HG03460 (cell line): ENCODE measurements around the gene AMZ1.
A peak's percentile ranks its signal among the peaks of the same experiment; 100 is the strongest.

ENCODE experiments used
- ATAC-seq: cut with Tn5 transposase; IDR thresholded peaks from one replicate; pipeline ENCODE4 v1.9.1; 2021; ENCODE audit not compliant: unreplicated experiment

AMZ1 gene, protein sequence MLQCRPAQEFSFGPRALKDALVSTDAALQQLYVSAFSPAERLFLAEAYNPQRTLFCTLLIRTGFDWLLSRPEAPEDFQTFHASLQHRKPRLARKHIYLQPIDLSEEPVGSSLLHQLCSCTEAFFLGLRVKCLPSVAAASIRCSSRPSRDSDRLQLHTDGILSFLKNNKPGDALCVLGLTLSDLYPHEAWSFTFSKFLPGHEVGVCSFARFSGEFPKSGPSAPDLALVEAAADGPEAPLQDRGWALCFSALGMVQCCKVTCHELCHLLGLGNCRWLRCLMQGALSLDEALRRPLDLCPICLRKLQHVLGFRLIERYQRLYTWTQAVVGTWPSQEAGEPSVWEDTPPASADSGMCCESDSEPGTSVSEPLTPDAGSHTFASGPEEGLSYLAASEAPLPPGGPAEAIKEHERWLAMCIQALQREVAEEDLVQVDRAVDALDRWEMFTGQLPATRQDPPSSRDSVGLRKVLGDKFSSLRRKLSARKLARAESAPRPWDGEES

GRCh38 chr7:2687881-2688318 lies at the start of gene AMZ1:
Gene AMZ1 (plus strand): TSS chr7:2688202. CDS start chr7:2700452, 12,250 bp downstream.
- ATAC-seq, result no peak

- no peak for ATAC-seq
Observed at GRCh38 chr7:2638224-2638991, 49.6 kb upstream of the AMZ1 start.

DNA sequence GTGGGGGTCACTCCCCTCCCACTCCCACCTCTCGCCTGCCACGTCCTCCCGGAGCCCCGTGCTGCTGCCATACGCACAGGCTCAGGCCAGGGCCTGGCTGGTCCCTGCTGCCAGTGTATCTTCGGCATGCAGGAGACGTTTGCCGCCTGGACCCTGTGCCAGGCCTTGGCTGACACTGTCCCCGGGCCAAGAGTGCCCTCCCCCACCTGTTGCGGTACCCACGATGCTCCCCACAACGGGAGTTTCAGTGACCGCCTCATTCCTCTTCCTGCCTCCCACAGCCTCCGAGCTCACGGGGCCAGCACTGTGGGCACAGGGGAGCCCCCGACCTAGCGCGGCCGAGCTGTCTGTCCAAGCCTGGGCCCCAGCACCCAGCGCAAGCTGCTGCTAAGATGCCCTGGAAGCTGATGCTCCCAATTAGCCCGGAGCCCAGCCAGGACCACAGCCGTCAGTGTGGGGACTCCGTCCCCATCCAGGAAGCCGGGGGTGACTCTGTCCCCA lies 48.8 kb upstream of the AMZ1 start:
- no peak for ATAC-seq

DNA sequence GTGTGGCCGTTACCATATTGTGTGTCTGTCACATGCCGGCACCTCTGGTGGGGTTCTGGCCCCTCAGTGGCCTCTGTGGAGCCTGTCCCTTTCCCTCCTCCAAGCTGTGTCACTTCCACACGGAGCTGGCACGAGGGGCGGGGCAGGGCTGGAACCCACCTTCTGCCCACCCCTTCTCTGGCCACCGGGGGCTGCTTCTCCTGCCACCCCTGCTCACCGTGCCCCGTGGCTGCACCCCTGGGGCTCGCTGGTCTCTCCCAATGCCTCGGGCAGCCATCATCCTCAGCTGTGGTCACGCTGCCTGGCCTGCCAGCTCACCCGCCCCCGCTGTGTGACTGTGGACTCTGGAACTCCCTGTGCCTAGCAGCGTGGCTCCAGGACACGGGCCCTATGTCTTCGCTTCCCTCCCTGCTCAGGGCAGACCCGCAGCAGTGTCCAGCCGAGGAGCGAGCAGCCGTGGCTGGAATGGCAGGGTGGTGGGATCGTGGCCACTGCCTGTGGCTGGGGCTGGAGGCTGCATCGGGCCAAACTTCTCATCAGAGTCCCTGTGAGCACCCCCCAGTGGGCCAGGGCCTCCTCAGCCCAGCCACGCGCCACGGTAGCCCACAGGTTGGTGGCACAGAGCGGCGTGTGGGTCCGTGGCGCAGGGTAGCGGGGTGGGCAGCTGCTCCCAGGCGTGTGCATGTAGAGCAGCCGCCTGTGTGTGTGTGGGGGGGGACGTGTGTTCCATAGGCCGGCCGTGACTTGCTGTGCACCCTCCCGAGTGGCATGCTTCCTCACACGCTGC lies 48.1 kb upstream of the AMZ1 start:
- no peak for ATAC-seq

GRCh38 chr7:2640482-2640830 lies 47.5 kb upstream of the AMZ1 start:
- ATAC-seq, result no peak

DNA sequence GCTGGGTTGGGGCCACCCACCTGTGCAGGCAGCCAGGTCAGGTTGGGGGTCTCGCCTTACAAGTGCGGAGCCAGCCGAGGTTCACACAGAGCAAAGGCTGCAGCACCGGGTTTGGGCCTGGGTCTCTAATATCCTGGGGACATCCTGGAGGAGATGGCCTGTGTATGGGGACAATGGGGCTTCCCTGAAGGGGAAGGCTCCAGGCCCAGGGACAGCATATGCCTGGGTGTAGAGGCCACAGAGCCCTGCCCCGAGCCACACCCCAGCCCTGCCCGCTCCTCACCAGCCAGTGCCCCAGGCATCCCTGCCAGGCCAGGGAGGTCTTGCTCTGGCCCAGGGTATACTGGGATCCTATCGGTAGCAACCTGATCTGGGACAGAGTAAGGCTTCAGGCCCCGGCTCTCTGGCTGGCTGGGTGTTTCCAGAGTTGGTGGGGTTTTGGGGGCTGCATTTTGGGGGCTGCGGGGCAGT lies 47.1 kb upstream of the AMZ1 start:
- no peak for ATAC-seq

- peak; percentile 38 for ATAC-seq
Observed at GRCh38 chr7:2641406-2642393, 46.3 kb upstream of the AMZ1 start.

DNA sequence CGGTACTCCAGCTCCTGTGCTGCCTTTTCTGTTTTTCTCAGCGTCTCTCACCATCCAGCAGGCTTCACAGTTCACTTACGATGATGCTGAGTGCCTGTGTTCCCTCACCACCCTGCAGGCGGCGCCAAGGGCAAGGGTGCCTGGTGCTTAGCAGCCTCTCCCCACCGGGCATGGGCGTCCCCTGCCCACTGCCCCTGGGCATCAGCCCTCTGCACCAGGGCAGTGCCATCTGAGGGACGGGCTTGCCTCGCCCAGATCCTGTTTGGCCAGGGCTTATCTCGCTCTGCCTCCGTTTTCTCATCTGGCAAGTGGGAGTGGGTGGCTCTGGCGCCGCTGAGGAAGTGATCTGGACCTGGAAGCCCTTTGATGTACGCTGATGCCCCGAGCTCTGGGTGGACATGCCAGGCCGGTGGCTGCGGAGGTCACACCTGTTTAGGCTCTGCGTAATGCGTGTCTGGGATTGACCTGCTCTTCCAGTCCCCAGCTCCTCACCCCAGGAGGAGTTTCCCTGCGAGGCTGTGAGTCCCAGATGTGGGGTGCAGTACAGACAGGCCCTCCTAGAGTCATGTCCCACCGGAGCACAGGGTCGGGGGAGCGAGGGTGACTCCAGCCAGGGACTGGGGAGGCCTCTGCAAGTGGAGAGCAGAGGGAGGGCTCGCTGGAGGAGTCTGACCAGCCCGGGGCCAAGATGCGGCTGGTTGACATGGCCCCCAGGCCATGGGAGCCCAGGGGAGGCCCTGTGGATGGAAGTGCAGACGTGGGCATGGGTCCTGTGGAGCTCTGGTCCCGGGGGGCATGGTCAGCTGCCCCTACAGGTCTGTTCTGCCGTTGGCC lies 44.4 kb upstream of the AMZ1 start:
- ATAC-seq, result no peak

DNA sequence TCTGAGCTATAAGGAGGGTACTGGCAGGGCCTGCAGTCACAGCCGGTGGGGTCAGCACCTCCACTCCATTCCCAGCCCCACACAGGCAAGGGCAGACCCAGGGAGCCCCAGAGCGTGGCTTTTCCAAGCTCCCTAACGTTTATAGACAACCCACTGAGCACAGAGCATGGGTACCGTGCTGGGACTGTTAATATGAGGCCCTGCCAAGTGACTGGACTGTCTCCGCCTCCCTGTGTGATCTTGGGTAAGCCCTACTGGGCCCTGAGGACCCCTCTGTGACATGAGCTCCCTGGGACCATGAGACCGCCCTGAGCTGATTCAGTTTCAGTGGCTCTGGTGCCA lies 43.8 kb upstream of the AMZ1 start:
- no peak for ATAC-seq

- ATAC-seq, result peak; percentile 32
Observed at GRCh38 chr7:2644562-2645273, 43.3 kb upstream of the AMZ1 start.

GRCh38 chr7:2645274-2645868 lies 42.6 kb upstream of the AMZ1 start:
- ATAC-seq, result peak; percentile 62

DNA sequence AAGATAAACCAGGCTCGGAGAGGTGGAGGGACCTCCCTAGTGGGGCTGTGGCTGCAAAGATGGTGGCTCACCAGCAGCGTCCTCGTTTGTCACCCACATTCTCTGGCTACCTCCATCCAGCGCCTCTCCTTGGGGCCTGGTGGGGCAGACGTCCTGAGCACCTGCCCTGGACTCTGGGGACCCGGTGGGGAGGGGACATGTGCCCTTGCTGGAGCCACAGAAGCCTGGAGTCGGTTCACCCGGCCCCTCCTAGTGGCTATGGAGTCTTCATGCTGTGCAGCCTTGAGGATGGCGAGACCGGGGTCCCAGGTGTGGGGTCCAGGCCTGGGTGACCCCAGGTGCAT lies 41.7 kb upstream of the AMZ1 start:
- no peak for ATAC-seq

DNA sequence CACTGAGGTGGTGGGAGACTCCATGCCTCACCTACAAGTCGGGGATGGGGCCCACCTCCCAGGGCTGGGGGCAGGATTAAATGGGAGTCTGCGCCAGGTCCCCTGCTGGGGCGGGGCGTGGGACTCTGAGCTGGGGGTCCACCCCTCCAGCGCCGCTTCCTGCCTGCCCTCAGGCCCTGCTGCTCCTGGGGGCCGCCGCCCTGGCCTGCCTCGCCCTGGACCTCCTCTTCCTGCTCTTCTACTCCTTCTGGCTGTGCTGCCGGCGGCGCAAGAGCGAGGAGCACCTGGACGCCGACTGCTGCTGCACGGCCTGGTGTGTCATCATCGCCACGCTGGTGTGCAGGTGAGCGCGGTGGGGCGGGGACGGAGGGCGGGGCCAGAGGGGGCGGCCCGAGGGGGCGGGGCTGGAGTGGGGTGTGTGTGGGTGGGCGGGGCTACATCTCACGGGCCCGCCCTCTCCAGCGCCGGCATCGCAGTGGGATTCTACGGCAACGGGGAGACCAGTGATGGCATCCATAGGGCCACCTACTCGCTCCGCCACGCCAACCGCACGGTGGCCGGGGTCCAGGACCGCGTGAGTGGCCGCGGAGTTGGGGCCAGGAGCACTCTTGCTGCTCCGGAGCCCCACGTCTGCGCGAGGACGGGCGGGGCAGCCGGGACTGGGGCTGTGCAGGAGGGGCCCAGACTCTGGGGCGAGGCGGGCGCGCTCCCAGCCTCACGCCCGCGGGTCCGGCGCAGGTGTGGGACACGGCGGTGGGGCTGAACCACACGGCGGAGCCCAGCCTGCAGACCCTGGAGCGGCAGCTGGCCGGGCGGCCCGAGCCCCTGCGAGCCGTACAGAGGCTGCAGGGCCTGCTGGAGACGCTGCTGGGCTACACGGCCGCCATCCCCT lies 41.1 kb upstream of the AMZ1 start:
- ATAC-seq, result no peak

DNA sequence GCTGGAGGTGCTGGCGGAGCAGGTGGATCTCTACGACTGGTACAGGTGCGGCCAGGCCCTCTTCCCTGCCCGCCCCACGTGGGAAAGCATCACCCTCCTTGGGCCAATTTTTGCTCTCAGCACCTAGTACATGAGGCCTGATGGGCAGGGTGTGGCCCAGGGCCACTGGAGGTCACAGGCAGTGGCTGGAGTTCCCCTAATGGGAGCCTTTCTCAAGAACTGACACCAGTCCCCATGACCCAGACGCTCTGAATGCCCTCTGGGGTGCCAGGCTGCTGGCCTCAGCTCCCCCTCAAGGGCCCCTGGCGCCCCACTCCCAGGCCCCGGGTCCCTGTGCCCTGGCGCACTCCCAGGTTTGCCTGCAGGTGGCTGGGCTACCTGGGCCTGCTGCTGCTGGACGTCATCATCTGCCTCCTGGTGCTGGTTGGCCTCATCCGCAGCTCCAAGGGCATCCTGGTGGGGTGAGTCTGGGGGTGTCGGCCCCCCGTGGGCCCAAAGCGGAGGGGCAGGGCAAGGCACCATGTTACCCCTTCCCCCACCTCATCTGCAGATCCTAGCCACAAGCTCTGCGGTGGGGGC lies 40.3 kb upstream of the AMZ1 start:
- no peak for ATAC-seq

DNA sequence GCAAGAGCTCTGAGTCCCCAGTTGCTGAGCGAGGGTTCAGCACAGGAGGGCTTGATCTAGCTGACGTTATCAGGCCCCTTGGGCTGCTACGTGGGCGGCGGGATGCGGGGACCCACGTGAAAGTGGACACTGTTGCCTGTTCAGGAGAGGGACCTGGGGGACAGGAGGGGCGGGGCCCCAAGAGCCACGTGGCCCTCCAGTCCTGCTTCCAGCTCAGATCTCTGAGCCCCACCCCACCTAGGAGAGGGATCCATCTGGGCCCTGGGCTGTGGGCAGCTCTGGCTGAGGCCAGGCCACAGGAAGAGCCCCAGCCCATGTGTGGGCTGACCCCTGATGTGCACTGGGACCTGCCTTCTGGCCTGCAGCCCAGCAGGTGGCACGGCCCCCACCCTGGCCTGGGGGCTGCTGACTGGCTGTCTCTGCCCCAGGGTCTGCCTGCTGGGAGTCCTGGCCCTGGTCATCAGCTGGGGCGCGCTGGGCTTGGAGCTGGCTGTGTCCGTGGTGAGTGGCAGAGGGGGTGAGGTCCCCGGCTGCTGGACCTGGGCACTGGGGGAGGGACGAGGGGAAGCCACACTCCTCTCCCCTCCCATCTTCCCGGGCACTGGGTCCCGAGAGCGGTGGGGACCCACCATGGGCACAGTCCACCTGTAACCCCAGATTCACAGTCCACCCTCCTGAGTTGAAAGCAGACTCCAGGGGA lies 38.7 kb upstream of the AMZ1 start:
- ATAC-seq, result no peak

DNA sequence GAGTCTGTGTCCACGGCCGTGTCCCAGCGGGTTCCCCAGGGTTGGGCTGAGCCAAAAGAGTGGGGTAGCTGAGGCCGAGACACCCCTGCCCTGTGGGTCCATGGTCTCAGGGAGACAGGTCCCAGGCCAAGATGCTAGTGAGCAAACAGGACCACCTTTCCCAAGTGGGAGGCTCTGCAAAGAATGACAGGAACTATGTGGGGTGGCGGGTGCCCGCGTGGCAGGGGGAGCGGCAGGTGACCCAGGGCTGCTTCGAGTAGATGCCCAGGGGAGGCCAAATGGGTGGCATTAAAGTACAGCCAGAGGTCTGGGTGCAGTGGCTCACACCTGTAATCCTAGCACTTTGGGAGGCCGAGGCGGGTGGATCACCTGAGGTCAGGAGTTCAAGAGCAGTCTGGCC lies 38.0 kb upstream of the AMZ1 start:
- ATAC-seq, result no peak
